Lower leg skin (tissue), 3 donors: ENCODE data around the gene CARS1.

Source experiments
- CTCF ChIP-seq, 3 donors: fragments of 450-650 bp; IDR thresholded peaks; one replicate each; pipeline ENCODE4 v1.5.1; 2016; ENCODE audit warnings: antibody characterized with exemption in 3 of 3, mild to moderate bottlenecking in 3 of 3, moderate library complexity in 2 of 3
- POLR2A ChIP-seq, 2 donors: fragments of 450-650 bp; IDR thresholded peaks; one replicate each; pipeline ENCODE4 v1.6.1; 2016 to 2017; ENCODE audit warnings: antibody characterized with exemption in 2 of 2, mild to moderate bottlenecking in 1 of 2, moderate library complexity in 1 of 2

- TF ChIP-seq POLR2A (IDR thresholded peaks at IDR 0.05) (no peak), CTCF (IDR thresholded peaks at IDR 0.05) (no peak)
Observed at GRCh38 chr11:3037040-3037944, 19.9 kb downstream of the CARS1 start.
